Activated CD4-positive, alpha-beta T cell treated with anti-CD3 and anti-CD28 coated beads for 36 hours (primary cell): ENCODE data around the gene ZNF467. TPM values are rescaled to one million over a fixed set of nuclear protein-coding genes. Genes with fewer than 3 reads are reported as not detected.

Source experiments
- total RNA-seq, 2 experiments: library from RNA; stranded (reverse); gene quantifications; one replicate each; pipeline ENCODE4 v1.2.3, GENCODE V29; 2021

ZNF467 gene
- total RNA-seq, 2 experiments from 2014 or later = 0.23 to 0.25 TPM

Other genes starting within 250 kb of the ZNF467 start
- 10 to 100 TPM; 17.6 to 18.3 TPM for gene ZNF862, start 64.8 kb upstream of the ZNF467 start, total RNA-seq
- gene ATP6V0E2, start 100.4 kb upstream of the ZNF467 start, total RNA-seq = 10 to 100 TPM; 33.9 to 41.3 TPM